Activated effector memory CD4-positive, alpha-beta T cell treated with Interleukin-2 at 50 U/mL for 16 hours (primary cell): ENCODE measurements around the gene RNPEP.
"Not testable (repeated sequence)": the region's sequence is repeated elsewhere in the genome, so short reads cannot be mapped to it uniquely, and the experiment has no call there.

Experiments used
- DNase-seq: peaks from one replicate; pipeline ENCODE4 v3.0.0-alpha.2; 2020

RNPEP gene

GRCh38 chr1:202038688-202039346 is 56.4 kb downstream of the RNPEP start:
- no peak for DNase-seq

GRCh38 chr1:202045705-202046104 is 63.3 kb downstream of the RNPEP start:
- DNase-seq: no peak

GRCh38 chr1:202046227-202046626 is 63.8 kb downstream of the RNPEP start:
- no peak for DNase-seq

- DNase-seq: no peak
These were observed 64.6 kb downstream of the RNPEP start for GRCh38 chr1:202046748-202047708.

- no peak for DNase-seq
These were observed 65.5 kb downstream of the RNPEP start for GRCh38 chr1:202047977-202048376.

- no peak for DNase-seq
These were observed 66.7 kb downstream of the RNPEP start for GRCh38 chr1:202049129-202049528.

GRCh38 chr1:202054094-202054493 is 71.6 kb downstream of the RNPEP start:
- DNase-seq: no peak

GRCh38 chr1:202054673-202055072 is 72.2 kb downstream of the RNPEP start:
- DNase-seq: not testable (repeated sequence)
